HG03045 (cell line): ENCODE results near the gene SLC25A21.
"Not testable (repeated sequence)": the region's sequence is repeated elsewhere in the genome, so short reads cannot be mapped to it uniquely, and the experiment has no call there.

Source experiments
- ATAC-seq: cut with Tn5 transposase; IDR thresholded peaks from one replicate; pipeline ENCODE4 v1.9.1; 2021; ENCODE audit warnings: mild to moderate bottlenecking, moderate library complexity; ENCODE audit not compliant: unreplicated experiment

SLC25A21 gene

GRCh38 chr14:36996133-36996856 is 176.1 kb downstream of the SLC25A21 start:
- ATAC-seq = no peak

DNA sequence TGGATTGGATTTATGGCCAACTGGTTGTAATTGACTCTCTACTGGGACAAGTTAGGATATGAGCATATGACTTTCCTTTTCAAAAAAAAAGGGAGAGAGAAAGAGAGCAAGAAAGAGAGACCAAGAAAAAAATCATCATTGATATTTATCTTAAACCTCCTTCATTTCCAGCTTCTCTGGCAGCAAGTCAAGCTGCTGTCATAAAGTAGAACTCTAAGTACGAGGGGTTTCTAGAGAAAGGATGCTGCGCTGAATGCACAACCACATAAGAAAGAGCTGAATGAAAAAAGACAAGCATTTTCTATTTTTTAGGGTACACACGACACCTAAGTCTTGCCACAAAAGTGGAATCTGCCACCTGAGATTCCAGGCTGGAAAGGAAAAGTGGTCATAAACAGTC is 182.6 kb downstream of the SLC25A21 start:
- ATAC-seq = no peak

GRCh38 chr14:36988989-36989388 is 183.4 kb downstream of the SLC25A21 start:
- no peak for ATAC-seq

DNA sequence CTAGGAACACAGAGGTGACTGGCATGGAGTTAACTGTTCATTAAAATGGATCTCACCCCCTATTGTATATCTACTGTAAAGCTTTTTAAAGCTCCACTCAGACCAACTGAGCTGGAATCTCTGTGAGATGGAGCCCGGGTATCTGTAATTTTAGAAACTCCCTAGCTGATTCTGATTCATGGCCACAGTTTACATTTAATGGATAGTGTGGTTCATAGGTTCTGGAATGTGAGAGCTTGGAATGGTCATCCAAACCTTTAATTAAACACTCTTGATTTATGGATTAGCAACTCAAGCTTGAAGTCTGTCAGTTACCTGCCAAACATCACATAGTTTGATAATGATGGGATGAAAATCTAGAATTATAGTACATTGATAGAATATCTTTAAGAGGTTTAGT is 183.8 kb downstream of the SLC25A21 start:
- no peak for ATAC-seq

DNA sequence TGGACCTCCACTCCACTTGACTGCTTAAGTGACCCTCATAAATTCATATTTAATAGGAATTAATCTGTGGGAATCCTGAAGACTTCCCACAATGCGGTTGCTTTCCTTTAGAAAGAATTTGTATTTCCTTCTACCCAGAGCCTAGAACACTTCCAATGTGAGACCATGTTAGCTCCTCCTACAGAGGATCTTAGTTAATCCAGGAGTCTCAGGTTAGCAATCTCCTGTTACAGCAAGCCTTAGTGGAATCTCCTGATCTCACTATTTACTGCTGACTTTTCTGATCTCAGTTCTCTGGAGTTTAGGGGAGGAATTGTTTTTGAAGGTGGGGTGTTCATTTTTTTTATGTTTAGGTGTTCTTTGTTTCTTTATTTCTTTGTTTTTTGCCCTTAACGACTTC is 186.0 kb downstream of the SLC25A21 start:
- no peak for ATAC-seq

GRCh38 chr14:36981832-36982529 is 190.4 kb downstream of the SLC25A21 start:
- ATAC-seq = no peak

DNA sequence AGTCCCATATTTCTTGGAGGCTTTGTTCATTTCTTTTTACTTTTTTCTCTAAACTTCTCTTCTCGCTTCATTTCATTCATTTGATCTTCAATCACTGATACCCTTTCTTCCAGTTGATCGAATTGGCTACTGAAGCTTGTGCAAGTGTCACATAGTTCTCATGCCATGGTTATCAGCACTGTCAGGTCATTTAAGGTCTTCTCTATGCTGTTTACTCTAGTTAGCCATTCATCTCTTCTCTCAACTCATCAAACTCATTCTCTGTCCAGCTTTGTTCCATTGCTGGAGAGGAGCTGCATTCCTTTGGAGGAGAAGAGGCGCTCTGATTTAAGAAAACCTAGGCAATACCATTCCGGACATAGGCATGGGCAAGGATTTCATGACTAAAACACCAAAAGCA is 192.0 kb downstream of the SLC25A21 start:
- ATAC-seq = not testable (repeated sequence)

GRCh38 chr14:36979863-36980262 is 192.5 kb downstream of the SLC25A21 start:
- no peak for ATAC-seq

GRCh38 chr14:36976571-36977023 is 195.8 kb downstream of the SLC25A21 start:
- ATAC-seq = no peak

DNA sequence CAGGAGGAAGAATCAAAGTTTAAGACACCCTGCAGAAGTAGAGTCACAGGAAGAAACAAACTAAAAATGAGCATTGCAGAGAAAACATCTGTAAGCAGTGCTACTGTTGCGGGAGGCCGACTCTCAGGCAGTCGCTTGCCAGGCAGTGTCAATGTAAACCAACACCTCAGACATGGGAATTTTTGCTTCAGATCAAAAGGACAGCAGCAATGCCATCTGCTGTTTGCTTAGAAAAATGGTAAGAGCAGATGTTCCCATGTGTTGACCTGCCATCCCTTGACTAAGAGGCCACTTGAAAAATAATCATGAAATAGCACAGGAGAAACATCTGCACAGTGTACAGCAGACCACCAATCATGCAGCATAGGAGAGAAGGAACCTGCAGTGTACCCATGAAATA is 196.6 kb downstream of the SLC25A21 start:
- ATAC-seq = no peak

GRCh38 chr14:36974985-36975384 is 197.4 kb downstream of the SLC25A21 start:
- ATAC-seq = no peak

GRCh38 chr14:36973806-36974442 is 198.5 kb downstream of the SLC25A21 start:
- no peak for ATAC-seq

- no peak for ATAC-seq
Observed at GRCh38 chr14:36971263-36971855, 201.0 kb downstream of the SLC25A21 start.

DNA sequence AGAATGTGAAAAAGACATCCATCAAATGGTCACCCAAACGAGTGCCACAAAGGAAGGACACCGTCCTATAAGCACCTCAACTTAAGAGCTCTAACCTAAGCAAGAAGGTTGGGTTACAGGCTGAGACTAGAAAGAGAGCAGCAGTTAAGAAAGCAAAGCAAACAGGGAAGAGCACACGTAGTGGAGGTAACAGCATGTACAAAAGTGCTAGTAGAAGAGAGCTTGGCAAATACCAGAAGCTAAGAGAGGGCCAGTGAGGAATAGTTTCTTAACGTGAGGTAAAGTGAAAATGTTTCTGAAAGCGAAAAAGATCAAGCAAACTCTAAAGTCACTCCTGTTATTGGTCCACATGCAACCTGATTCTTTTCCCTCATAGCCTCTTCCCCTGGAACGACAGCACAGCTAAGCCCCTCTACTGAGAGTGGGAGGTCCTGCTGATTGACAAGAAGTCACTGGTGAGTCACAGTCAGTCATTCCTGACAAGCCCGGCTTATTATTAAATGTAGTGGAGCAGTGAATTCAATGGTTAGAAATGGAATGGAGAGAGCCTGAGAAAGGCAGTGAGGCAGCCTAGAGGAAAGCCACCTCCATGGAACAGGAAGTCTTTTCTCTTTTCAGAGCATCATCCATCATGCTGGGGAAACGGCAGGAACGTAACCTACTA is 204.4 kb downstream of the SLC25A21 start:
- ATAC-seq = no peak

GRCh38 chr14:36955967-36956366 is 216.4 kb downstream of the SLC25A21 start:
- no peak for ATAC-seq

GRCh38 chr14:36955376-36955775 is 217.0 kb downstream of the SLC25A21 start:
- ATAC-seq = no peak

GRCh38 chr14:36952689-36953088 is 219.7 kb downstream of the SLC25A21 start:
- ATAC-seq = no peak

DNA sequence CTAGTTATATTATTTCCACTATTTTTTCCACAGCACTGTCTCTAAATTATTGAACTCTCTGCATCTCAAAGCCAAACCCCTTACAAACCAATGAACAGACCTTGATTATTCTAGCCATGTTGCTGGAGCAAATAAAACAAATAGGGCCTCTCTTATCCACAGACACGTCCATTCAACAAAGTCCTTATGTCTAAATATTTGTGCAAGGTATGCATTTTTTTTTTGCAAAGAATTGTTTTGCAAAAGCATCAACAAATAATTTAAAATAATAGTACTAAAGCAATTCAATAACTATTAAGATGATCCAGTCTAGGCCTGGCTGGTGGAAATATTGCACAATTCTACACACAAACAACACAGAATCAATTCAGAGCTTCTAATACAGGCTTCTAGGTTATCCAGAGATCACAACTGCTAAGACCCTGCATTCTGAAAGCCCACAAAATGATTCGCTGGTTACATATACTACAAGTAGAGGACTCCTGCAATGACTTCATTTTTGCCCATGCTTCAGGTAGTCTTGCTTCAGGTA is 221.0 kb downstream of the SLC25A21 start:
- no peak for ATAC-seq

DNA sequence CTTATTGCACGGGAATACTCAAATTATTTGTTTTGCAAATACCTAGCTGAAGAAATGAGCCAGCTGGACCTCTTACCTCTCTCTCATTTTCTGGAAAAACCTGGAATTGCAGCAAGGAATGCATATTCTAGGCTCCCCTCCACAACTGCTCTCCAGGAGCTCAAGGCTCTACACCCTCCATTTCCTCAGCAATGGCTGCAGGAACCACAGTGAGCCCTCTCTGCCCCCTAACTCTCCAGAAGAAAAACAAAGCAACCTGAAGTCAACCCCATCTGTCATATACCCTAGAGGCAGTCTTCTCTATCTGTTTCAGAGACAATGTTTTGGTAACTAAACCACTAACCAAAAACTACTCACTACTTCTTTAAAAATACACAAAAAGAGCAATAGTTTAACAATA is 221.6 kb downstream of the SLC25A21 start:
- ATAC-seq = no peak

GRCh38 chr14:36949371-36949770 is 223.0 kb downstream of the SLC25A21 start:
- no peak for ATAC-seq
